Fibroblast of lung (primary cell): ENCODE data around the gene HTT. TPM values are rescaled to one million over a fixed set of nuclear protein-coding genes. Genes with fewer than 3 reads are reported as not detected.

Experiments used
- DNase-seq, 2 donors: peaks; one replicate each; pipeline versions ENCODE4 v3.0.0 to v3.0.0-alpha.2; 2010; ENCODE audit warnings: low read depth in 2 of 2
- H2AFZ ChIP-seq: 2 replicates; pipeline ENCODE4 v1.5.1; 2012; ENCODE audit warnings: low read length, control low read depth, inconsistent platforms
- H3K27ac ChIP-seq: 2 replicates; pipeline ENCODE4 v1.5.1; 2011; ENCODE audit warnings: low read length, control low read depth; ENCODE audit not compliant: insufficient read depth
- H3K27me3 ChIP-seq: 2 replicates; pipeline ENCODE4 v1.5.1; 2011; ENCODE audit warnings: mild to moderate bottlenecking, low read length; ENCODE audit not compliant: control insufficient read depth, insufficient read depth
- H3K36me3 ChIP-seq: 2 replicates; pipeline ENCODE4 v1.5.1; 2011; ENCODE audit warnings: low read length; ENCODE audit not compliant: control insufficient read depth, insufficient read depth
- H3K4me1 ChIP-seq: 2 replicates; pipeline ENCODE4 v1.5.1; 2011; ENCODE audit warnings: low read length; ENCODE audit not compliant: control insufficient read depth, insufficient read depth; ENCODE audit errors: extremely low read depth
- H3K4me2 ChIP-seq: 2 replicates; pipeline ENCODE4 v1.5.1; 2011; ENCODE audit warnings: low read length, control low read depth; ENCODE audit not compliant: insufficient read depth; ENCODE audit errors: extremely low read depth
- H3K4me3 ChIP-seq, 4 experiments: fragments of 200-600 bp in 1 of 4; sonication (generic) in 1 of 4; replicated peaks in 1 of 4; 2 replicates each; pipeline ENCODE4 v1.5.1; 2011 to 2016; ENCODE audit warnings: low read length in 4 of 4, low read depth in 3 of 4, mild to moderate bottlenecking in 3 of 4, control low read depth in 2 of 4, inconsistent platforms in 1 of 4, mixed read lengths in 1 of 4; ENCODE audit not compliant: insufficient read depth in 1 of 4; ENCODE audit errors: control extremely low read depth in 1 of 4
- H3K79me2 ChIP-seq: 2 replicates; pipeline ENCODE4 v1.5.1; 2012; ENCODE audit warnings: mild to moderate bottlenecking, low read length, inconsistent platforms; ENCODE audit not compliant: control insufficient read depth, insufficient read depth
- H3K9ac ChIP-seq: 2 replicates; pipeline ENCODE4 v1.5.1; 2011; ENCODE audit warnings: mild to moderate bottlenecking, low read length, control low read depth; ENCODE audit not compliant: insufficient read depth
- H3K9me3 ChIP-seq: 2 replicates; pipeline ENCODE4 v1.5.1; 2012; ENCODE audit warnings: low read depth, low read length; ENCODE audit not compliant: control insufficient read depth, insufficient read depth
- H4K20me1 ChIP-seq: 2 replicates; pipeline ENCODE4 v1.5.1; 2011; ENCODE audit warnings: low read length; ENCODE audit not compliant: control insufficient read depth, insufficient read depth; ENCODE audit errors: extremely low read depth
- CTCF ChIP-seq, 2 donors: IDR thresholded peaks in 1 of 2; conservative IDR thresholded peaks in 1 of 2; 1 replicate in 1 of 2; 2 replicates in 1 of 2; pipeline ENCODE4 v1.5.1; 2011 to 2012; ENCODE audit warnings: low read length in 2 of 2, control low read depth in 1 of 2, inconsistent platforms in 1 of 2, low read depth in 1 of 2, mild to moderate bottlenecking in 1 of 2
- EZH2 ChIP-seq: IDR thresholded peaks from 2 replicates; pipeline ENCODE4 v1.5.1; 2012; ENCODE audit warnings: low read length, control low read depth, mild to moderate bottlenecking; ENCODE audit errors: missing control alignments
- polyA plus RNA-seq, 2 donors: library from polyadenylated mRNA; depleted of rRNA in 1 of 2; stranded (reverse) in 1 of 2; unstranded in 1 of 2; fragments of >200 nt; gene quantifications; 2 replicates each; pipeline ENCODE4 v1.2.1, GENCODE V29; 2011 to 2012; ENCODE audit warnings: missing spikeins in 1 of 2
- total RNA-seq: library from RNA; depleted of rRNA; stranded (reverse); fragments of >200 nt; gene quantifications from 2 replicates; pipeline ENCODE4 v1.2.1, GENCODE V29; 2014

Gene HTT
- total and polyA plus RNA-seq, 2 donors (not counting 1 experiment from before 2014, with no cell fraction given): 13.2 to 41.8 TPM

- H4K20me1 ChIP-seq: no peaks in the 10 kb centered on the region
These were observed 136.0 kb downstream of the HTT start for GRCh38 chr4:3210467-3210866.

GRCh38 chr4:3211866-3212265 lies 137.4 kb downstream of the HTT start:
- DNase-seq: no peak

More at GRCh38 chr4:3210467-3210866, 136.0 kb downstream of the HTT start:
- Histone ChIP-seq H3K4me2 (no peak overlapping the region), H3K9ac (no peak overlapping the region), H3K27me3 (no peaks in the 10 kb centered on the region), H3K79me2 (no peaks in the 10 kb centered on the region), H2AFZ (no peak overlapping the region), H3K4me3 (no peak overlapping the region), H3K27ac (no peak overlapping the region), H3K4me1 (no peaks in the 10 kb centered on the region), H3K36me3 (peaks cover 14% of the 10 kb centered on the region), H3K9me3 (no peaks in the 10 kb centered on the region)
- TF ChIP-seq CTCF (conservative IDR thresholded peaks at IDR 0.05 in 1 of 2, IDR thresholded peaks at IDR 0.05 in 1 of 2; ENCODE audit: low read depth in 1 of 2, low read length in 2 of 2) (no peak), EZH2 (no peak)
- DNase-seq: no peak

GRCh38 chr4:3212391-3213105 lies 138.1 kb downstream of the HTT start:
- TF ChIP-seq EZH2: no peak
- TF ChIP-seq CTCF (conservative IDR thresholded peaks at IDR 0.05 in 1 of 2, IDR thresholded peaks at IDR 0.05 in 1 of 2; ENCODE audit: low read depth in 1 of 2, low read length in 2 of 2): no peak
- Histone ChIP-seq H3K27ac (no peak overlapping the region), H3K79me2 (no peaks in the 10 kb centered on the region), H3K27me3 (no peaks in the 10 kb centered on the region), H3K4me2 (no peak overlapping the region), H3K4me1 (no peaks in the 10 kb centered on the region), H3K4me3 (no peak overlapping the region), H2AFZ (no peak overlapping the region), H3K9ac (no peak overlapping the region), H4K20me1 (no peaks in the 10 kb centered on the region), H3K36me3 (peaks cover 14% of the 10 kb centered on the region), H3K9me3 (no peaks in the 10 kb centered on the region)
- no peak for DNase-seq

More at GRCh38 chr4:3211866-3212265, 137.4 kb downstream of the HTT start:
- Histone ChIP-seq H3K79me2 (no peaks in the 10 kb centered on the region), H3K9me3 (no peaks in the 10 kb centered on the region), H3K27me3 (no peaks in the 10 kb centered on the region), H4K20me1 (no peaks in the 10 kb centered on the region), H3K36me3 (peaks cover 14% of the 10 kb centered on the region), H3K4me2 (no peak overlapping the region), H3K27ac (no peak overlapping the region), H3K4me1 (no peaks in the 10 kb centered on the region), H3K9ac (no peak overlapping the region), H2AFZ (no peak overlapping the region), H3K4me3 (no peak overlapping the region)
- TF ChIP-seq CTCF (conservative IDR thresholded peaks at IDR 0.05 in 1 of 2, IDR thresholded peaks at IDR 0.05 in 1 of 2; ENCODE audit: low read depth in 1 of 2, low read length in 2 of 2) (no peak), EZH2 (no peak)
